Skeletal muscle satellite cell (primary cell): ENCODE results near the gene RNASE8.

Experiments
- H3K27me3 ChIP-seq: 2 replicates; pipeline ENCODE4 v1.7.0; 2013; ENCODE audit warnings: low read length; ENCODE audit not compliant: control insufficient read depth, insufficient read depth
- H3K36me3 ChIP-seq: 2 replicates; pipeline ENCODE4 v1.7.0; 2013; ENCODE audit warnings: mild to moderate bottlenecking, control low read depth, low read length; ENCODE audit not compliant: insufficient read depth
- H3K4me1 ChIP-seq: 2 replicates; pipeline ENCODE4 v1.7.0; 2013; ENCODE audit warnings: low read length; ENCODE audit not compliant: control insufficient read depth, insufficient read depth
- H3K4me2 ChIP-seq: 2 replicates; pipeline ENCODE4 v1.7.0; 2013; ENCODE audit warnings: mild to moderate bottlenecking, low read length
- H3K4me3 ChIP-seq: 2 replicates; pipeline ENCODE4 v1.7.0; 2013; ENCODE audit warnings: low read length
- H3K9ac ChIP-seq: 2 replicates; pipeline ENCODE4 v1.7.0; 2013; ENCODE audit warnings: mild to moderate bottlenecking, low read depth, low read length, moderate library complexity
- H3K9me3 ChIP-seq: replicated peaks from 2 replicates; pipeline ENCODE4 v1.7.0; 2013; ENCODE audit warnings: mild to moderate bottlenecking, control low read depth, low read length

RNASE8 gene

DNA sequence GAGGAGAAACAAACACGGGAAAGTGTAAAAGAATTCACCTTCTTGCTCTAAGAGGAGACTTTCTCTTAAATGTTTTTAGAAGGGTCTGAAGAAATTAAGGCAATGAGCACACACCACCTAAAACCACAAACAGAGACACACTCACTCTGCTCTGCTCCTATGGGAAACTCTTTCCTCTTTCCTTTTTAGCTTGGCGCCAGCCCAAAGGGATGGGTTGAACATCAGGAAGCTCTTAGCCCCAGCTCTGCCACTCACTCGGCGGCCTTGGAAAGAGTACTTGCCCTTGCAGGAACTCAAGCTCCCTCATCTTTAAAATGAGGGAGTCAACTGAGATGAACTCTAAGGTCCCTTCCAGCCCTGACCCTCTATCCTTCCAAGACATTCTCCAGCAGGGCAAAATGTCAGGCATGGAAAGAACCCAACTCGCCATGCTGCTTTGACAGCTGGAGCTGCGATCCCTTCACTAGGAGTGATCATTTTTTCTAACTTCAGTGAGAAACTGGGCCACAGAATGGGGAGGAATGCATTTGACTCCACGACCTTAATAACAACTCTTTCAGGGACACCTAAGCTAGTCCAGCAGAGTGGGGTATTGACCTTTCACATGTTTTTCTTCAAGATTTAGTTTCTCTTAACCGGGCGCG, 980 bp upstream of the RNASE8 start:
- Histone ChIP-seq H3K4me2 (no peak overlapping the region), H3K36me3 (no peaks in the 10 kb centered on the region), H3K4me3 (no peak overlapping the region), H3K27me3 (peaks cover 7% of the 10 kb centered on the region), H3K9ac (no peak overlapping the region), H3K4me1 (no peaks in the 10 kb centered on the region), H3K9me3 (no peaks in the 10 kb centered on the region)

DNA sequence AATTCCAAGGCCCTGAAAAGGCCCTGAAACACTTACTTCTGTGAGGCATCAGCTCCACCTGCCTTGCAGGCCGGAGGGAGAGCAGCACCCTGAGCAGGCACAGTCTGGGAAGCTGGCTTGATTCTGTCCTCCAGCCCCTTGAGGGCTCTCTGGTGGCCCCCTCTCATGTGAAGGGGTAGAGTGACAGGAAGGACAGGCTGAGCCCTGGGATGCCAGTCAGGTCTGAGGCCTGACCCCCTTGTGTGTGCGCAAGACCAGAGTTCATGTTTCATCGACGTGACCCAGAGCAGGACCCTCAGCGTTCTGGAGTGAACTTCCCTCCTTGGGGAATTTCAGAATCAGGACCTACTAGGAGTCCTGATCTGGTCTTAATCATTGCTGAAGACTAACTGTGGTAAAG, 1.3 kb downstream of the RNASE8 start:
- peaks cover 5% of the 10 kb centered on the region for H3K27me3 ChIP-seq
- no peaks in the 10 kb centered on the region for H3K9me3 ChIP-seq
- peaks cover 10% of the 10 kb centered on the region for H3K4me1 ChIP-seq
- H3K4me2 ChIP-seq: no peak overlapping the region
- H3K4me3 ChIP-seq: no peak overlapping the region
- H3K36me3 ChIP-seq: no peaks in the 10 kb centered on the region
- no peak overlapping the region for H3K9ac ChIP-seq

DNA sequence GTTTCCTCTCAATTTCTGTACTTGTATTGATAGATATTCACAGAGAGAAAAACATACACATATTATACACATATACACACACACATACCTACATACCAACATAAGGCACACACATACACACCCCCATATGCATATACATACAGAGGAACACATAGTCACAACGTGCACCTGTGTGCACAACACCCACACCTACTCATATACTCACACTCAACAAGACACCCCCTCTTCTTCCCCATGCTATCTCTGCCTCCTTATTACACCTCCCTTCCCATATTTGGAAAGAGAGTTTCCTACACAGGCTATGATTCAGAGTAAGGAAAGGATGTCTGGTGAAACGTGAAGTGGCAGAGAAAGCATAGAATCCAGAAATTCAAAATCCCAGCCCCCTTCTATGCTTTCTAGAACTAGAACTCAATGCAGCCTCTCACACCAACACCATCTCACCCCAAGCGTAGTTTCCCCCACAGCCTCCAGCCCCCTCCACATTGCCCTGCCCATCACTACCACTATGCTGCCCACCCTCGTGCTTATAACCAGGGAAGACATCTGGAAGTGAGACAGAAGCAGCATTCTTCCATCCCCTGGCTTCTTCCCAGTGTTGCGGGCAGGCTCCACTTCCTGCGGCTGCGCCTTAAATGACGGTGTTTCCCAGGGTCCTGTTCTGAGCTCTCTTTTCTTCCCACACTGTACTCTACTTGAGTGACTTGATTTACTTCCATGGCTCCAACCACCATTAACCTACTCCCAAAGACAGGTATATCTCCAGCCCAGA, 2.4 kb downstream of the RNASE8 start:
- H3K9ac ChIP-seq: no peak overlapping the region
- H3K36me3 ChIP-seq: no peaks in the 10 kb centered on the region
- H3K4me3 ChIP-seq: no peak overlapping the region
- peaks cover 11% of the 10 kb centered on the region for H3K4me1 ChIP-seq
- peaks cover 5% of the 10 kb centered on the region for H3K27me3 ChIP-seq
- H3K9me3 ChIP-seq: no peaks in the 10 kb centered on the region
- H3K4me2 ChIP-seq: no peak overlapping the region

DNA sequence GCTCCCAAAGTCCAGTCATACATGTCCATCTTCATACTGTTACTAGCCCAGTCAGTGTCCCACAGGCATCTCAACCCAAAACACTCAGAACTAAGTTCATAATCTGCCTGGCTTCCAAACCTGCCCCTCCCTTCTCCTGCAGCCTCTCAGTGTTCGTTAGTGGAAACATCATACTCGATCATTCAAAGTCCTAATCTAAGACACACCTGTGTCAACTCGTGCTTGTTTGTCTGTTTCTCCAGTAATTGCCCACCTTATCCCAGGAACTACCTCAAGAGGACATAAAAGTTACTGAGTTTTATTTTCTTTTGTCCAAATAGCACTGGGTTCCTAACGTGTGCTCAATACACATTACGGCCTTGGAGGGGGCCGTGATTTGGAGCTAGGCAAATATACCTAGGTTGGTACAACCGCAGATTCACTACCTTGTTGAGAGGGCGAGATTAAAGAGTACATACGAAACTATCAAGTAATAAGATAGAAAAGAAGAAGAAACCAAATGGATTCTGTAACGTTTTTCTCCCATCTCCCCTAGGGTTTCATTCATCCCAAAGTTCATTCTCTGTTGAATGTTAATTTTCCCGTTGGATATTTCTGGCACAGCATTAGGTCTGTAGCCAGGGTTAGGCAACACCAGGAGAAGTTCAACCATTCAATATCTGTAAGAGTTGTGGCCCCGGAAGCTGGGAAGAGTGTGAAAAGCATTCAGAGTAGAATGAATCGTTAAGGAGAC, 3.2 kb downstream of the RNASE8 start:
- no peak overlapping the region for H3K4me3 ChIP-seq

DNA sequence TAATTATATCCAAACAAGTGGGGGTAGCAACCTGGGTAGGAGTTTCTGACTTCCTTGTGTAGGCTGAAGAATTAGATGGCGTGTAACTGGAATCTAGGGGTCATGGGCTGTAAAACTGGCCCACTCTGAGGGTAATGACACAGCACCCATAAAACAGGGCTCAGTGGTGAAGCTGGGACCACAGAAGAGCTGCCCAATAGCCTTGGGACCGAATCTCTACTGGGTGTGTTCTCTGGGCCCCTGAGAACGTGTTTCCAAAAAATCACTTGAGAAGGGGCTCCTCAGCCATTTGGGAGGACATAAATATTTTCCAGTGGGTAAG, 3.7 kb downstream of the RNASE8 start:
- Histone ChIP-seq H3K4me2 (no peak overlapping the region), H3K4me3 (no peak overlapping the region), H3K9ac (no peak overlapping the region), H3K4me1 (peaks cover 11% of the 10 kb centered on the region), H3K36me3 (no peaks in the 10 kb centered on the region), H3K27me3 (peaks cover 5% of the 10 kb centered on the region), H3K9me3 (no peaks in the 10 kb centered on the region)

More for the DNA sequence above, 3.2 kb downstream of the RNASE8 start:
- H3K4me1 ChIP-seq: peaks cover 11% of the 10 kb centered on the region
- no peak overlapping the region for H3K9ac ChIP-seq
- no peak overlapping the region for H3K4me2 ChIP-seq
- peaks cover 5% of the 10 kb centered on the region for H3K27me3 ChIP-seq
- H3K36me3 ChIP-seq: no peaks in the 10 kb centered on the region
- no peaks in the 10 kb centered on the region for H3K9me3 ChIP-seq

DNA sequence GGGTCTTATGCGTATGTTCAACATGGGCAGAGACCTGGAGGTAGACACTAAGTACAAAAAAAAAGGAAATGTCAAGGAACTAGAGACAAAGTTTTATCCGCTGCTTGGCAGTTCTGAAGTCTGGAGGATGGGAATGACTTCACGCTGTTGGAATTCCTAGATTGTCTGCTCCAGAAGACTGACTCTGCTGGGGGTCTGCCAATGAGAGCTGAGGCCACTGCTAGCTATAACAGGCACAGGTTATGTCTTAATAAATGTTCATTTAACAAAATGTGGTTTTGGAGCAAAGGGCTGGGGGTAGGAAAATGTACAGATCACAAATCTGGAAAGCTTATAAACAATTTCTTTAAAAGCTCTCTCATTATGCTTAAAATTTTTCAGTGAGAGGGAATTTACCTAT, 5.9 kb downstream of the RNASE8 start:
- Histone ChIP-seq H3K4me2 (peak overlapping the region; percentile 22), H3K27me3 (peaks cover 5% of the 10 kb centered on the region), H3K4me1 (peaks cover 11% of the 10 kb centered on the region)

DNA sequence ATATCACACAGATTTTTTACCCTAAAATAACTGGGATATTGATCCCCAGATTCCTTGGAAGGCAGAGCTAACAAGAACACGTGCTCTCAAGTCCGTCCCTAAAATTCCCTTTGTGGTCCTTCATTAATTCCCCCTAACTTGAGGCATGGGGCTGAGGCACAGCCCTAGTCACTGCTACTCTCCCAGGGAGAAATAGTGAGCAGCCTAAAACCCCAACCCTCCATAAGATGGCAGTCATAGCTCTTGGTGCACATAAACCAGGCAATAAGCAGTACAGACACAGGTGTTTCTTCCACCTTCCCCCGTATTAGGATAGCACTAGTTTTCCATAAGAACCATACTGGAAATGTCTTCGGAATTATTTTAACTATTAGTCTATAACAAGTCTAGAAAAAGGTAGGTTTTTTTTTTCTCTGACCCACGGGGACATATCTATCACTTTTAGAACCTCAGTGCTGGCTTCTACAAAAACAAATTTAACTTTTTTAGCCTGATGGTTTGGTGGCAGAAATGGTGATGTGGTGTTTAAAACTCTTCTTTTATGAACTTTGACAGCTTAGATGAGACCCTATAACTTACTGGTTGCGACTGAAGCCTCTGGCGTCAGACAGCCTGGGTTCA, 9.4 kb downstream of the RNASE8 start:
- no peaks in the 10 kb centered on the region for H3K27me3 ChIP-seq
- no peak overlapping the region for H3K4me3 ChIP-seq
- peaks cover 29% of the 10 kb centered on the region for H3K4me1 ChIP-seq
- H3K36me3 ChIP-seq: no peaks in the 10 kb centered on the region
- no peak overlapping the region for H3K4me2 ChIP-seq
- H3K9ac ChIP-seq: no peak overlapping the region
- no peaks in the 10 kb centered on the region for H3K9me3 ChIP-seq

More for the DNA sequence above, 5.9 kb downstream of the RNASE8 start:
- no peaks in the 10 kb centered on the region for H3K9me3 ChIP-seq
- no peak overlapping the region for H3K9ac ChIP-seq
- no peak overlapping the region for H3K4me3 ChIP-seq
- H3K36me3 ChIP-seq: no peaks in the 10 kb centered on the region

DNA sequence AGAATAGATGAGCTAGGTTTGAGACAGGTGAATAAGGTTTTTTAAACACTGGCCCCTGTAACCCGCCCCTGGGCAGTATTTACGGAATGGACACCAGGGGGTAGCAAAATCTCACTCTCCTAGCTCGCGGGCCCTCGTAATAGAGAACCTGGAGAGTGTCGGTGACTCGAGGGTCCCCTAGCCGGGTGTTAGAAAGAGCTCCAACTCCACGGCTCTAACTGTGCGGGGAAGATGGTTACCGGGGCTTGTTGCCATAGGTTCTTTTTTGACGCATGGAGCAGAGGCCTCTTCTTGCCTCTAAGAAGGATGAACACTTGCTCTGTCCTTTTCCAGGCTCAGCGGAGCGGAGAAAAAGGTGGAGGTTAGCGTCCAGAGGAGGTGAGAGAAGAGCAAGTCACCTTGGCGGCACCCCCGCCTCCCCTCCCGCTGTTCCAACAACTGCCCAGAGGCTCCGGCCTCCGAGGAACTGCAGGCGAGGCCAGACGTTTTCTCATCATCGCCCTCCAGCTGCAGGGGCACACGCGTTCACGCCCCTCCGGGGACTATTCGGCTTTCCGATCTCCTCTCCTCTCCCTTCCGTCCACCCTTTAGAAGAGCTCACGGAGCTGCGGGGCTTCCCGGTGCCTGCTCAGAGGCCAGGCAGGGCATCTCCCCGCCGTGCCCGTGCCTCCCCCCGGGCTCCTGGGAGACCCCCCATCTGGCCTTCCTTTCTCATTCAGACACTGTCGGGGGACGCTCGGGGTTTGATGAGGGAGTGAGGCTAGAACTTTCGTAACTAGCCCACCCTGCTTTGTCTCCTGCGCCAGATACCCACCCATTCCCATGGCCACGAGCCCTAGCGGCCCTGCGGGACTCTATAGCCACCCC, 11.1 kb downstream of the RNASE8 start:
- H3K9me3 ChIP-seq: no peaks in the 10 kb centered on the region
- H3K27me3 ChIP-seq: no peaks in the 10 kb centered on the region
- peak overlapping the region; percentile 88 for H3K9ac ChIP-seq
- peaks cover 32% of the 10 kb centered on the region for H3K4me1 ChIP-seq
- peak overlapping the region; percentile 81 for H3K4me3 ChIP-seq
- H3K36me3 ChIP-seq: peaks cover 9% of the 10 kb centered on the region
- H3K4me2 ChIP-seq: peak overlapping the region; percentile 98

DNA sequence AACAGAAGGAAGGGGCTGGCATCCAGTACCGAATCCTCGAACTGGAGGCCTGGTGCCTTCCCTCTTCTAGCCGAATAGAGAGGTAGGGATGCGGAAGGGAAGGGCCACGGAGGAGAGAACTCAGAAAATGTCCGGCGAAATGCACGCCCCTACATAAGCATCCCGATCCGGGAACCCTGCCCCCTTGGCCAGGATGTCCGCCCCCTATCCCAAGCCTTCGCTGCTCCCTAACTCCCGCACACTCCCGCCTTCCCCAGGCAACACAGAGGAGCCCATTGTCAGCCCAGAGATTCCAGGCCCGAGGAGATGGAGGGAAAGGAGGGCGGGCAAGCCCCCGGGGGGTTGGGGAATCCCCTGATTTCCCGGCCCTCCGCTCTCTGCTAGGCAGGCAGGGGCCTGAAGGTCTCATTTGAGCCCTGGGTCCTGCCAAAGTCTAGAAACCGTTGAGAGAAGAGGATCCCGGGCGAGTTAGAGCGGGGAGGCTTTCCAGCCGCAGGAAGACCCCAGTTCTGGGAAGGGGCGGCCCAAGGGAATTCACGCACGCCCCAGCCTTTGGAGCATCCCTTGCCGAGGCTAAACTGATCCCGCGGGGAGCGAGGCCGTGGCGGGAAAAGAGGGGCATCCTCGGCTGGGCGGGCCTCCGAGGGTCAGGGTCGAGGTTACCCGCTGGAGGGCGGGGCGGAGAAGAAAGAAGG, 11.9 kb downstream of the RNASE8 start:
- no peaks in the 10 kb centered on the region for H3K9me3 ChIP-seq

DNA sequence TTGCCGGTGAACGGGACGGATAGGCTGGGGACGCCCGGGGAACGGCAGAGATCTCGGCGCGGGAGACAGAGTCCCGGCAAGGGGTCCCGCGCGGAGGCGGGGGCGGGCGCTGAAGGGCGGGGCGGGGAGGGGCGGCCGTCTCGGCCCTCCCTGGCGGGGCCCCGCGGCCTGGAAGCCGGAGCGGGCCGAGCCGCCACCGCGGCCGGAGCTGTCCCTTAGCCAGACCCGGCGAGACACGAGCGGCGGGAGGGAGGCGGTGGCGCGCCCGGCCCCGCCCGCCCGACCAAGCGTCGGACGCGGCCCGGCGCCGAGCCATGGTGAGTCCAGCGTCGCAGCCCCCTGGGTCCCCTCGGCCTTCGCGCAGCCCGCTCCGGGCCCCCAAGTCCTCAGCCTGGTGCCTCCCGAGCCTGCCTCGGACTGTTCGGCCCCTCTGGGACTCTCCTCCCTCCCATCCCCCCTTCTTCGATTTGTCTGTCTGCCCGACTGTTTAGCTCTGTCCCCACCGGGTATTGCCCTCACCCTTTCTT, 12.5 kb downstream of the RNASE8 start, which contains the start of gene ARHGEF40:
ARHGEF40 (plus strand) TSS at position 222 of the 527 bp plus-strand sequence; CDS start at position 315, 93 bp downstream.
- H3K4me3 ChIP-seq: peak within 1 kb of the TSS; percentile 81

More for the DNA sequence above, 11.9 kb downstream of the RNASE8 start:
- Histone ChIP-seq H3K4me2 (peak overlapping the region; percentile 98), H3K27me3 (no peaks in the 10 kb centered on the region), H3K4me3 (peak overlapping the region; percentile 81), H3K9ac (peak overlapping the region; percentile 88), H3K36me3 (peaks cover 16% of the 10 kb centered on the region), H3K4me1 (peaks cover 30% of the 10 kb centered on the region)

More for the DNA sequence above, 12.5 kb downstream of the RNASE8 start, which contains the start of gene ARHGEF40:
- Histone ChIP-seq H3K9ac (peak within 1 kb of the TSS; percentile 88), H3K4me2 (peak within 1 kb of the TSS; percentile 98), H3K9me3 (no peaks in the 10 kb centered on the region), H3K27me3 (no peaks in the 10 kb centered on the region), H3K36me3 (peaks cover 23% of the 10 kb centered on the region), H3K4me1 (peaks cover 30% of the 10 kb centered on the region)
